ENCODE data around the gene PRDM16. TPM values are rescaled to one million over a fixed set of nuclear protein-coding genes. Genes with fewer than 3 reads are reported as not detected.

Gene PRDM16
- total and polyA plus RNA-seq, 2 of the 8 experiments (the other 6 are each of a cell fraction or from before 2014, with no cell fraction given) = 0.39 to 0.43 TPM

GRCh38 chr1:3188150-3188971 lies 119.4 kb downstream of the PRDM16 start (continued):
- TF ChIP-seq MAX (IDR thresholded peaks at IDR 0.05) (no peak), BCL11A (IDR thresholded peaks at IDR 0.05; ENCODE audit: low read depth in 2 of 2, low read length in 2 of 2) (no peak), KDM4A (IDR thresholded peaks at IDR 0.05; ENCODE audit: low read depth, low read length, severe bottlenecking) (no peak), YY1 (IDR thresholded peaks at IDR 0.05; ENCODE audit: low read depth, low read length) (no peak), RAD21 (IDR thresholded peaks at IDR 0.05 in 1 of 2, conservative IDR thresholded peaks at IDR 0.05 in 1 of 2; ENCODE audit: low read depth in 2 of 2, low read length in 2 of 2) (no peak), TCF12 (IDR thresholded peaks at IDR 0.05; ENCODE audit: low read depth, low read length) (no peak), EZH2 (IDR thresholded peaks at IDR 0.05; ENCODE audit: low read depth, low read length, severe bottlenecking) (no peak), RNF2 (IDR thresholded peaks at IDR 0.05; ENCODE audit: borderline replicate concordance, low read depth, low read length, missing control alignments, poor library complexity, severe bottlenecking) (no peak), ATF3 (IDR thresholded peaks at IDR 0.05; ENCODE audit: insufficient read depth, low read depth, low read length) (no peak), JUN (IDR thresholded peaks at IDR 0.05; ENCODE audit: low read depth, low read length) (no peak), EP300 (IDR thresholded peaks at IDR 0.05; ENCODE audit: borderline replicate concordance in 1 of 2, low read depth in 2 of 2, low read length in 2 of 2) (no peak)

All from H1 (cell line).